GM12874 (cell line): Measurements from ENCODE around the gene TENM3.

Experiments used
- CTCF ChIP-seq: IDR thresholded peaks from 2 replicates; pipeline ENCODE4 v1.5.1; 2011; ENCODE audit warnings: low read depth, mild to moderate bottlenecking, control low read depth, low read length, moderate library complexity; ENCODE audit not compliant: insufficient read depth

Gene TENM3

GRCh38 chr4:182513587-182514291, 270.5 kb downstream of the TENM3 start:
- TF ChIP-seq CTCF, result no peak

- no peak for TF ChIP-seq CTCF
Measured at GRCh38 chr4:182518421-182518820, 275.2 kb downstream of the TENM3 start.

GRCh38 chr4:182519528-182519927, 276.3 kb downstream of the TENM3 start:
- no peak for TF ChIP-seq CTCF

- no peak for TF ChIP-seq CTCF
Measured at GRCh38 chr4:182521011-182521410, 277.8 kb downstream of the TENM3 start.

GRCh38 chr4:182528819-182529218, 285.6 kb downstream of the TENM3 start:
- TF ChIP-seq CTCF, result no peak

GRCh38 chr4:182530451-182530850, 287.2 kb downstream of the TENM3 start:
- TF ChIP-seq CTCF, result no peak

GRCh38 chr4:182531555-182532162, 288.5 kb downstream of the TENM3 start:
- no peak for TF ChIP-seq CTCF
